Adrenal gland (tissue), 12 donors: ENCODE measurements around the gene DPEP2NB. TPM values are rescaled to one million over a fixed set of nuclear protein-coding genes. Genes with fewer than 3 reads are reported as not detected.

ENCODE experiments used
- DNase-seq, 7 donors: peaks; one replicate each; pipeline ENCODE4 v3.0.0-alpha.2; 2019 to 2020
- H3K27ac ChIP-seq, 5 donors: fragments of 200-600 bp; sonication (generic) in 4 of 5; 1 replicate in 3 of 5; 2 replicates in 2 of 5; pipeline versions ENCODE4 v1.5.1 to v1.8.0; 2016 to 2020; ENCODE audit warnings: mild to moderate bottlenecking in 1 of 5
- H3K27me3 ChIP-seq: fragments of 200-600 bp; 2 replicates; pipeline ENCODE4 v1.8.0; 2021
- H3K36me3 ChIP-seq, 2 donors: fragments of 200-600 bp; replicated peaks in 1 of 2; 1 replicate in 1 of 2; 2 replicates in 1 of 2; pipeline versions ENCODE4 v1.5.1 to v1.8.0; 2018 to 2022
- H3K4me1 ChIP-seq, 2 donors: fragments of 200-600 bp; replicated peaks in 1 of 2; 1 replicate in 1 of 2; 2 replicates in 1 of 2; pipeline versions ENCODE4 v1.5.1 to v1.8.0; 2018 to 2021
- H3K4me3 ChIP-seq, 4 donors: fragments of 200-600 bp; sonication (generic) in 3 of 4; one replicate each; pipeline ENCODE4 v1.5.1; 2016 to 2018
- H3K9me3 ChIP-seq, 3 donors: fragments of 200-600 bp; sonication (generic) in 1 of 3; replicated peaks in 1 of 3; 1 replicate in 2 of 3; 2 replicates in 1 of 3; pipeline versions ENCODE4 v1.5.1 to v1.8.0; 2016 to 2021
- CTCF ChIP-seq, 6 experiments: fragments of 450-650 bp in 4 of 6; fragments of 200-600 bp in 2 of 6; sonication (generic) in 1 of 6; IDR thresholded peaks; 1 replicate in 5 of 6; 2 replicates in 1 of 6; pipeline versions ENCODE4 v1.5.1 to v1.8.0; 2016 to 2021; ENCODE audit warnings: antibody characterized with exemption in 6 of 6, mild to moderate bottlenecking in 2 of 6, moderate library complexity in 1 of 6
- POLR2A ChIP-seq, 2 donors: fragments of 450-650 bp; IDR thresholded peaks; one replicate each; pipeline ENCODE4 v1.6.1; 2017; ENCODE audit warnings: antibody characterized with exemption in 2 of 2, mild to moderate bottlenecking in 2 of 2, moderate library complexity in 1 of 2
- WGBS, 4 donors: extraction: QIAGEN DNeasy Blood & Tissue Kit in 2 of 4; methylation state at CpG; one replicate each; pipeline versions ENCODE4 v1.1.5 to v1.1.7; 2013 to 2017; 5-methylcytosine and 5-hydroxymethylcytosine counted together
- intact Hi-C, 2 donors: fragments of 100-400 bp; cut with DNase I; formaldehyde crosslinking; loops; one replicate each; pipeline versions ENCODE4 v1.14.1 to v1.15.0; 2022 to 2023
- polyA plus RNA-seq, 3 donors: library from polyadenylated mRNA; stranded (reverse); fragments of 200-250 nt in 2 of 3; fragments of 350-450 nt in 1 of 3; fragmentation: Illumina TruSeq in 1 of 3; extraction: RNeasy Lipid Tissue Mini Kit (QIAGEN cat#74804) in 1 of 3; gene quantifications; one replicate each; pipeline ENCODE4 v1.2.3, GENCODE V29; 2013 to 2014
- small RNA-seq, 2 donors: library from RNA; depleted of rRNA; stranded (forward); fragments of <200 nt; gene quantifications; one replicate each; pipeline ENCODE3, GENCODE V24; 2016
- total RNA-seq, 9 donors: library from RNA; depleted of rRNA in 4 of 9; stranded (reverse); fragments of >200 nt in 4 of 9; fragments of 120-200 nt in 1 of 9; fragmentation: NEBNext Ultra II Directional in 1 of 9; extraction: Animal tissue kit (Norgen Biotek cat#: 25700) in 1 of 9; gene quantifications; one replicate each; pipeline versions ENCODE4 v1.1.0 to v1.2.4, GENCODE V29; 2013 to 2023
- donor health status: healthy with polysubstance abuse.
- donor health status: Bipolar disorder and iron deficiency.
- donor health status: DM: yes; HTN: yes; CAD: no.
- donor health status: DM: no; HTN: no; CAD: no.
- donor health status: DM: no; HTN: no; CAD: no.
- donor health status: DM: yes; HTN: yes; CAD: no.

The DPEP2NB gene
- total and polyA plus RNA-seq, 12 donors: not detected

GRCh38 chr16:67963662-67964321, 51.9 kb downstream of the DPEP2NB start:
- no peaks in the 10 kb centered on the region for H3K27me3 ChIP-seq
- 58 to 78% (median 69%) methylated on average over 16 to 32 of the region's 32 CpGs for WGBS, 4 donors
- H3K27ac ChIP-seq: peak overlapping the region in 2 of 5 donors; percentile 31 to 55
- H3K4me1 ChIP-seq: peaks cover 33 to 64% of the 10 kb centered on the region in 2 donors
- no peak for TF ChIP-seq POLR2A (IDR thresholded peaks at IDR 0.05)
- no peak for TF ChIP-seq CTCF (IDR thresholded peaks at IDR 0.05)
- intact Hi-C loops: no loop called here
- H3K9me3 ChIP-seq: no peaks in the 10 kb centered on the region
- peak in 2 of 7 donors; percentile 66 to 69 for DNase-seq
- no peak overlapping the region for H3K4me3 ChIP-seq
- H3K36me3 ChIP-seq: peaks cover 0 to 42% of the 10 kb centered on the region in 2 donors

Small RNA genes lying within 50 kb of the gene (small RNA-seq; reads per million reads assigned to genes)
- 0 reads per million in 2 donors for gene RNU6-359P

Other genes starting within 250 kb of the DPEP2NB start
- gene RANBP10, start 209.4 kb downstream of the DPEP2NB start, total RNA-seq: 10 to 100 TPM in 7 of 9 donors, 1 to 10 TPM in 2; 9.4 to 74.1 (median 23.1) TPM
- 10 to 100 TPM; 19.1 to 45.8 (median 20.1) TPM for gene RANBP10, start 209.4 kb downstream of the DPEP2NB start, polyA plus RNA-seq
- 1 to 10 TPM in 8 of 9 donors, under 1 TPM in 1; 0.72 to 3.6 (median 2.1) TPM for gene TSNAXIP1, start 209.0 kb downstream of the DPEP2NB start, total RNA-seq
- 10 to 100 TPM in 2 of 3 donors, 1 to 10 TPM in 1; 2.2 to 18.7 (median 15.7) TPM for gene TSNAXIP1, start 209.0 kb downstream of the DPEP2NB start, polyA plus RNA-seq
- 10 to 100 TPM; 19.9 to 85.6 (median 34.3) TPM for gene THAP11, start 173.6 kb downstream of the DPEP2NB start, total RNA-seq
- 1 to 10 TPM; 8.4 to 8.6 (median 8.5) TPM for gene THAP11, start 173.6 kb downstream of the DPEP2NB start, polyA plus RNA-seq
- gene NUTF2, start 169.0 kb downstream of the DPEP2NB start, total RNA-seq: 100 to 1,000 TPM in 2 of 9 donors, 10 to 100 TPM in 7; 30.0 to 201 (median 79.5) TPM
- 100 to 1,000 TPM; 131 to 170 (median 134) TPM for gene NUTF2, start 169.0 kb downstream of the DPEP2NB start, polyA plus RNA-seq
- 10 to 100 TPM; 18.1 to 58.6 (median 33.6) TPM for gene CENPT, start 168.2 kb downstream of the DPEP2NB start, total RNA-seq
- gene CENPT, start 168.2 kb downstream of the DPEP2NB start, polyA plus RNA-seq: 100 to 1,000 TPM in 2 of 3 donors, 10 to 100 TPM in 1; 15.8 to 250 (median 126) TPM
- gene EDC4, start 142.9 kb downstream of the DPEP2NB start, total RNA-seq: 10 to 100 TPM; 34.0 to 70.8 (median 48.8) TPM
- gene EDC4, start 142.9 kb downstream of the DPEP2NB start, polyA plus RNA-seq: 100 to 1,000 TPM in 1 of 3 donors, 10 to 100 TPM in 2; 57.8 to 115 (median 73.3) TPM
- 10 to 100 TPM in 1 of 9 donors, 1 to 10 TPM in 2, under 1 TPM in 4, not detected in 2; 0.72 to 28.2 (median 0.92) TPM for gene NRN1L, start 131.0 kb downstream of the DPEP2NB start, total RNA-seq
- gene NRN1L, start 131.0 kb downstream of the DPEP2NB start, polyA plus RNA-seq: 1 to 10 TPM in 2 of 3 donors, under 1 TPM in 1; 0.99 to 6.8 (median 2.5) TPM
- 10 to 100 TPM; 19.9 to 43.7 (median 26.3) TPM for gene PSKH1, start 122.7 kb downstream of the DPEP2NB start, total RNA-seq
- 10 to 100 TPM in 2 of 3 donors, 1 to 10 TPM in 1; 9.5 to 18.2 (median 15.4) TPM for gene PSKH1, start 122.7 kb downstream of the DPEP2NB start, polyA plus RNA-seq
- 1 to 10 TPM in 4 of 9 donors, under 1 TPM in 4, not detected in 1; 0.26 to 2.2 (median 1.0) TPM for gene CTRL, start 84.0 kb downstream of the DPEP2NB start, total RNA-seq
- 1 to 10 TPM in 2 of 3 donors, under 1 TPM in 1; 0.09 to 4.6 (median 3.2) TPM for gene CTRL, start 84.0 kb downstream of the DPEP2NB start, polyA plus RNA-seq
- gene PSMB10, start 79.1 kb downstream of the DPEP2NB start, total RNA-seq: 10 to 100 TPM; 42.0 to 71.9 (median 61.0) TPM
- 100 to 1,000 TPM in 2 of 3 donors, 10 to 100 TPM in 1; 12.6 to 315 (median 305) TPM for gene PSMB10, start 79.1 kb downstream of the DPEP2NB start, polyA plus RNA-seq
- gene LCAT, start 71.8 kb downstream of the DPEP2NB start, total RNA-seq: 10 to 100 TPM in 4 of 9 donors, 1 to 10 TPM in 5; 4.1 to 27.6 (median 9.4) TPM
- gene LCAT, start 71.8 kb downstream of the DPEP2NB start, polyA plus RNA-seq: 100 to 1,000 TPM in 1 of 3 donors, 10 to 100 TPM in 1, 1 to 10 TPM in 1; 3.0 to 240 (median 91.1) TPM
- gene SLC12A4, start 47.3 kb downstream of the DPEP2NB start, total RNA-seq: 100 to 1,000 TPM in 1 of 9 donors, 10 to 100 TPM in 8; 15.4 to 101 (median 72.9) TPM
- 100 to 1,000 TPM in 1 of 3 donors, 10 to 100 TPM in 2; 39.6 to 111 (median 47.0) TPM for gene SLC12A4, start 47.3 kb downstream of the DPEP2NB start, polyA plus RNA-seq
- gene DPEP3, start 35.4 kb downstream of the DPEP2NB start, total RNA-seq: under 1 TPM in 1 of 9 donors, not detected in 8; 0.11 TPM
- under 1 TPM; 0.07 to 0.32 (median 0.11) TPM for gene DPEP3, start 35.4 kb downstream of the DPEP2NB start, polyA plus RNA-seq
- 1 to 10 TPM in 6 of 9 donors, under 1 TPM in 3; 0.35 to 2.0 (median 1.5) TPM for gene DPEP2, start 16.4 kb downstream of the DPEP2NB start, total RNA-seq
- 1 to 10 TPM in 2 of 3 donors, under 1 TPM in 1; 0.27 to 8.4 (median 1.2) TPM for gene DPEP2, start 16.4 kb downstream of the DPEP2NB start, polyA plus RNA-seq
- 10 to 100 TPM in 7 of 9 donors, 1 to 10 TPM in 2; 6.4 to 18.4 (median 13.7) TPM for gene DDX28, start 7.3 kb upstream of the DPEP2NB start, total RNA-seq
- gene DDX28, start 7.3 kb upstream of the DPEP2NB start, polyA plus RNA-seq: 10 to 100 TPM in 1 of 3 donors, 1 to 10 TPM in 2; 6.8 to 13.0 (median 9.1) TPM
- 10 to 100 TPM in 6 of 9 donors, 1 to 10 TPM in 3; 6.3 to 25.3 (median 13.1) TPM for gene DUS2, start 7.4 kb upstream of the DPEP2NB start, total RNA-seq
- 10 to 100 TPM in 2 of 3 donors, 1 to 10 TPM in 1; 7.1 to 13.2 (median 10.1) TPM for gene DUS2, start 7.4 kb upstream of the DPEP2NB start, polyA plus RNA-seq
- gene NFATC3, start 69.5 kb upstream of the DPEP2NB start, total RNA-seq: 10 to 100 TPM; 26.6 to 81.2 (median 36.2) TPM
- 10 to 100 TPM in 2 of 3 donors, 1 to 10 TPM in 1; 6.6 to 20.3 (median 11.6) TPM for gene NFATC3, start 69.5 kb upstream of the DPEP2NB start, polyA plus RNA-seq
- gene ESRP2, start 220.2 kb upstream of the DPEP2NB start, total RNA-seq: 1 to 10 TPM in 3 of 9 donors, under 1 TPM in 6; 0.13 to 2.2 (median 0.50) TPM
- under 1 TPM; 0.31 to 0.97 (median 0.37) TPM for gene ESRP2, start 220.2 kb upstream of the DPEP2NB start, polyA plus RNA-seq
- gene PLA2G15, start 229.5 kb upstream of the DPEP2NB start, total RNA-seq: 10 to 100 TPM; 10.4 to 37.1 (median 27.2) TPM
- gene PLA2G15, start 229.5 kb upstream of the DPEP2NB start, polyA plus RNA-seq: 10 to 100 TPM in 2 of 3 donors, 1 to 10 TPM in 1; 6.0 to 18.2 (median 13.6) TPM
- gene SLC7A6, start 248.6 kb upstream of the DPEP2NB start, total RNA-seq: 10 to 100 TPM in 8 of 9 donors, 1 to 10 TPM in 1; 2.0 to 54.7 (median 22.5) TPM
- 10 to 100 TPM; 14.8 to 22.2 (median 19.6) TPM for gene SLC7A6, start 248.6 kb upstream of the DPEP2NB start, polyA plus RNA-seq